HG03097 (cell line): Measurements from ENCODE around the gene SAG.
"Not testable (repeated sequence)": the region's sequence is repeated elsewhere in the genome, so short reads cannot be mapped to it uniquely, and the experiment has no call there.

ENCODE experiments used
- ATAC-seq: cut with Tn5 transposase; IDR thresholded peaks from one replicate; pipeline ENCODE4 v1.9.1; 2021; ENCODE audit not compliant: unreplicated experiment, low FRiP score

The SAG gene

GRCh38 chr2:233374776-233375175 is 67.2 kb downstream of the SAG start:
- ATAC-seq, result not testable (repeated sequence)

GRCh38 chr2:233375490-233376314 is 68.1 kb downstream of the SAG start:
- ATAC-seq, result no peak

- no peak for ATAC-seq
These were observed 71.4 kb downstream of the SAG start for GRCh38 chr2:233379034-233379433.

GRCh38 chr2:233379441-233379840 is 71.8 kb downstream of the SAG start:
- no peak for ATAC-seq

- no peak for ATAC-seq
These were observed 72.7 kb downstream of the SAG start for GRCh38 chr2:233380132-233380895.

GRCh38 chr2:233380995-233381637 is 73.5 kb downstream of the SAG start:
- no peak for ATAC-seq

GRCh38 chr2:233381638-233381995 is 74.0 kb downstream of the SAG start:
- ATAC-seq, result no peak

GRCh38 chr2:233384015-233384414 is 76.4 kb downstream of the SAG start:
- ATAC-seq, result no peak

GRCh38 chr2:233384811-233385488 is 77.3 kb downstream of the SAG start:
- ATAC-seq, result no peak

GRCh38 chr2:233385489-233386044 is 78.0 kb downstream of the SAG start:
- ATAC-seq, result no peak

GRCh38 chr2:233386382-233387041 is 78.9 kb downstream of the SAG start:
- no peak for ATAC-seq

GRCh38 chr2:233387225-233387624 is 79.6 kb downstream of the SAG start:
- no peak for ATAC-seq

GRCh38 chr2:233387667-233388528 is 80.3 kb downstream of the SAG start:
- ATAC-seq, result no peak

- ATAC-seq, result no peak
These were observed 82.0 kb downstream of the SAG start for GRCh38 chr2:233389601-233390125.

GRCh38 chr2:233395687-233396086 is 88.1 kb downstream of the SAG start:
- ATAC-seq, result no peak
